Astrocyte (in vitro differentiated cells and primary cell): ENCODE measurements around the gene RTL1. TPM values are rescaled to one million over a fixed set of nuclear protein-coding genes. Genes with fewer than 3 reads are reported as not detected.

Experiments used
- DNase-seq: peaks from one replicate; pipeline ENCODE4 v3.0.0-alpha.2; 2010; ENCODE audit warnings: low read depth
- FAIRE-seq: peaks from 2 replicates; lab custom pipeline; 2011; peaks lifted over from hg19 to GRCh38; lab: Jason Lieb, UNC
- H2AFZ ChIP-seq: 2 replicates; pipeline ENCODE4 v1.6.0; 2012; ENCODE audit warnings: low read depth, low read length, inconsistent platforms
- H3K27ac ChIP-seq: 2 replicates; pipeline ENCODE4 v1.5.1; 2011; ENCODE audit warnings: low read depth, low read length, inconsistent platforms
- H3K27me3 ChIP-seq: 2 replicates; pipeline ENCODE4 v1.6.0; 2011; ENCODE audit warnings: low read length, inconsistent platforms; ENCODE audit not compliant: insufficient read depth
- H3K36me3 ChIP-seq: 2 replicates; pipeline ENCODE4 v1.5.1; 2011; ENCODE audit warnings: low read length, inconsistent platforms; ENCODE audit not compliant: insufficient read depth
- H3K4me1 ChIP-seq: 2 replicates; pipeline ENCODE4 v1.5.1; 2011; ENCODE audit warnings: low read length, inconsistent platforms; ENCODE audit not compliant: insufficient read depth
- H3K4me2 ChIP-seq: 2 replicates; pipeline ENCODE4 v1.6.0; 2012; ENCODE audit warnings: low read length, inconsistent platforms
- H3K4me3 ChIP-seq: 2 replicates; pipeline ENCODE4 v1.5.1; 2011; ENCODE audit warnings: low read depth, mild to moderate bottlenecking, low read length, inconsistent platforms; ENCODE audit not compliant: insufficient read depth
- H3K79me2 ChIP-seq: 2 replicates; pipeline ENCODE4 v1.6.0; 2012; ENCODE audit warnings: mild to moderate bottlenecking, low read length, inconsistent platforms; ENCODE audit not compliant: insufficient read depth
- H3K9ac ChIP-seq: 2 replicates; pipeline ENCODE4 v1.6.0; 2012; ENCODE audit warnings: mild to moderate bottlenecking, low read length, inconsistent platforms
- H3K9me3 ChIP-seq: 2 replicates; pipeline ENCODE4 v1.5.1; 2012; ENCODE audit warnings: low read depth, mild to moderate bottlenecking, low read length, inconsistent platforms; ENCODE audit not compliant: insufficient read depth
- H4K20me1 ChIP-seq: 2 replicates; pipeline ENCODE4 v1.6.0; 2012; ENCODE audit warnings: low read length, inconsistent platforms; ENCODE audit not compliant: insufficient read depth
- H3K27ac Mint-ChIP-seq: one replicate; pipeline ENCODE4 v1.8.0; 2021; ENCODE audit warnings: mild to moderate bottlenecking, mixed read lengths; ENCODE audit not compliant: unreplicated experiment
- H3K27me3 Mint-ChIP-seq: one replicate; pipeline ENCODE4 v1.8.0; 2021; ENCODE audit warnings: low read depth, mixed read lengths; ENCODE audit not compliant: unreplicated experiment
- H3K36me3 Mint-ChIP-seq: one replicate; pipeline ENCODE4 v1.8.0; 2021; ENCODE audit warnings: low read depth, mixed read lengths; ENCODE audit not compliant: unreplicated experiment
- H3K4me1 Mint-ChIP-seq: one replicate; pipeline ENCODE4 v1.8.0; 2021; ENCODE audit warnings: low read depth, mixed read lengths; ENCODE audit not compliant: unreplicated experiment
- H3K4me3 Mint-ChIP-seq: one replicate; pipeline ENCODE4 v1.8.0; 2021; ENCODE audit warnings: mild to moderate bottlenecking, moderate library complexity, mixed read lengths; ENCODE audit not compliant: unreplicated experiment
- H3K9me3 Mint-ChIP-seq: one replicate; pipeline ENCODE4 v1.8.0; 2021; ENCODE audit warnings: mild to moderate bottlenecking, mixed read lengths; ENCODE audit not compliant: unreplicated experiment
- EZH2 ChIP-seq: IDR thresholded peaks from 2 replicates; pipeline ENCODE4 v1.6.1; 2012; ENCODE audit warnings: mild to moderate bottlenecking, low read length, inconsistent platforms; ENCODE audit not compliant: insufficient read depth
- total RNA-seq: library from RNA; stranded (reverse); gene quantifications from 2 replicates; pipeline ENCODE4 v1.2.1, GENCODE V29; 2021
- TF ChIP-seq, protein P1 (sequence below): IDR thresholded peaks from 2 replicates; pipeline ENCODE4 v1.5.1; 2011; ENCODE audit warnings: low read depth, mild to moderate bottlenecking, inconsistent platforms, low read length, moderate library complexity; ENCODE audit not compliant: insufficient read depth

The RTL1 gene
- total RNA-seq, 1 donor from 2014 or later = 0.18 TPM

- peaks cover 92% of the 10 kb centered on the region for H3K79me2 ChIP-seq
- H3K9me3 Mint-ChIP-seq = peaks cover 5% of the 10 kb centered on the region
- peaks cover 35% of the 10 kb centered on the region for H3K27me3 Mint-ChIP-seq
- no peak for FAIRE-seq
- H3K4me3 Mint-ChIP-seq = no peak overlapping the region
- no peak for TF ChIP-seq EZH2
- TF ChIP-seq, protein P1, sequence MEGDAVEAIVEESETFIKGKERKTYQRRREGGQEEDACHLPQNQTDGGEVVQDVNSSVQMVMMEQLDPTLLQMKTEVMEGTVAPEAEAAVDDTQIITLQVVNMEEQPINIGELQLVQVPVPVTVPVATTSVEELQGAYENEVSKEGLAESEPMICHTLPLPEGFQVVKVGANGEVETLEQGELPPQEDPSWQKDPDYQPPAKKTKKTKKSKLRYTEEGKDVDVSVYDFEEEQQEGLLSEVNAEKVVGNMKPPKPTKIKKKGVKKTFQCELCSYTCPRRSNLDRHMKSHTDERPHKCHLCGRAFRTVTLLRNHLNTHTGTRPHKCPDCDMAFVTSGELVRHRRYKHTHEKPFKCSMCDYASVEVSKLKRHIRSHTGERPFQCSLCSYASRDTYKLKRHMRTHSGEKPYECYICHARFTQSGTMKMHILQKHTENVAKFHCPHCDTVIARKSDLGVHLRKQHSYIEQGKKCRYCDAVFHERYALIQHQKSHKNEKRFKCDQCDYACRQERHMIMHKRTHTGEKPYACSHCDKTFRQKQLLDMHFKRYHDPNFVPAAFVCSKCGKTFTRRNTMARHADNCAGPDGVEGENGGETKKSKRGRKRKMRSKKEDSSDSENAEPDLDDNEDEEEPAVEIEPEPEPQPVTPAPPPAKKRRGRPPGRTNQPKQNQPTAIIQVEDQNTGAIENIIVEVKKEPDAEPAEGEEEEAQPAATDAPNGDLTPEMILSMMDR = no peak
- H3K27ac ChIP-seq = no peak overlapping the region
- no peaks in the 10 kb centered on the region for H3K9me3 ChIP-seq
- no peak overlapping the region for H3K9ac ChIP-seq
- no peak overlapping the region for H2AFZ ChIP-seq
- no peaks in the 10 kb centered on the region for H3K36me3 Mint-ChIP-seq
- H3K4me3 ChIP-seq = no peak overlapping the region
- peaks cover 36% of the 10 kb centered on the region for H3K36me3 ChIP-seq
- no peak overlapping the region for H3K4me2 ChIP-seq
- H3K4me1 Mint-ChIP-seq = peaks cover 5% of the 10 kb centered on the region
- peaks cover 16% of the 10 kb centered on the region for H3K4me1 ChIP-seq
- no peaks in the 10 kb centered on the region for H3K27me3 ChIP-seq
- no peak for DNase-seq
- peaks cover 98% of the 10 kb centered on the region for H4K20me1 ChIP-seq
- H3K27ac Mint-ChIP-seq = no peak overlapping the region
These were observed 69.3 kb downstream of the RTL1 start for GRCh38 chr14:100834082-100834793.

- no peak for FAIRE-seq
- H3K4me3 ChIP-seq = no peak overlapping the region
- H3K9me3 Mint-ChIP-seq = peaks cover 11% of the 10 kb centered on the region
- TF ChIP-seq, protein P1 = no peak
- no peak for TF ChIP-seq EZH2
- H3K4me2 ChIP-seq = peak overlapping the region; percentile 5
- H4K20me1 ChIP-seq = peaks cover 95% of the 10 kb centered on the region
- peaks cover under 1% of the 10 kb centered on the region for H3K36me3 Mint-ChIP-seq
- no peak for DNase-seq
- H3K4me3 Mint-ChIP-seq = no peak overlapping the region
- H3K27ac Mint-ChIP-seq = no peak overlapping the region
- peaks cover 30% of the 10 kb centered on the region for H3K27me3 Mint-ChIP-seq
- H3K4me1 ChIP-seq = peaks cover 10% of the 10 kb centered on the region
- H3K36me3 ChIP-seq = peaks cover 32% of the 10 kb centered on the region
- H3K79me2 ChIP-seq = peaks cover 91% of the 10 kb centered on the region
- H3K27ac ChIP-seq = no peak overlapping the region
- no peak overlapping the region for H3K9ac ChIP-seq
- no peaks in the 10 kb centered on the region for H3K9me3 ChIP-seq
- no peaks in the 10 kb centered on the region for H3K27me3 ChIP-seq
- peaks cover 1% of the 10 kb centered on the region for H3K4me1 Mint-ChIP-seq
- H2AFZ ChIP-seq = no peak overlapping the region
These were observed 71.1 kb downstream of the RTL1 start for GRCh38 chr14:100832311-100832960.

DNA sequence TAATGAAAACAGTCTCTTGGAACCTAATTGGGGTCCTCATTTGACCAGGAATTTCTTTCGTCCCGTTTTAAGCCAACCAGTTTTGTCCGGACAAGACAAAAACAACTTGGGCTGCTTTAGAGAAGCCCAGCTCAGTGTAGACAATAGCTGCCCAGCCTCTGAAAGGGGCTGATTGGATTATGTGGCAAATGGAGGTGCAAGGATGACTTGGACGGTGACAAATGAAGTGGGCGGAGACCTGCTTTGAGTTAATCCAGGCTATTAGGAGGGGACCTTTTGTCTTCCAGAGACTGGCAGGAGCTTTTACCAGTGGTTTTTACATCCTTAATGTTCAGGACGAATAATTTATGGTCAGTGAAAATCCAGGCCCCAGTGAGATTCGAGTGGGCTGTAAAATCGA, 72.8 kb downstream of the RTL1 start:
- H3K27ac Mint-ChIP-seq = no peak overlapping the region
- H3K27me3 ChIP-seq = no peaks in the 10 kb centered on the region
- peaks cover 2% of the 10 kb centered on the region for H3K36me3 Mint-ChIP-seq
- H3K9me3 Mint-ChIP-seq = peaks cover 19% of the 10 kb centered on the region
- H3K27me3 Mint-ChIP-seq = peaks cover 21% of the 10 kb centered on the region
- no peak overlapping the region for H3K4me3 ChIP-seq
- DNase-seq (no peak), FAIRE-seq (no peak)
- H3K9ac ChIP-seq = no peak overlapping the region
- TF ChIP-seq, protein P1 = no peak
- no peak for TF ChIP-seq EZH2
- H3K27ac ChIP-seq = no peak overlapping the region
- H2AFZ ChIP-seq = no peak overlapping the region
- peaks cover 92% of the 10 kb centered on the region for H3K79me2 ChIP-seq
- no peak overlapping the region for H3K4me2 ChIP-seq
- peaks cover 2% of the 10 kb centered on the region for H3K9me3 ChIP-seq
- H3K4me3 Mint-ChIP-seq = no peak overlapping the region
- H4K20me1 ChIP-seq = peaks cover 84% of the 10 kb centered on the region
- H3K4me1 ChIP-seq = peaks cover 10% of the 10 kb centered on the region
- H3K36me3 ChIP-seq = peaks cover 23% of the 10 kb centered on the region
- peaks cover 1% of the 10 kb centered on the region for H3K4me1 Mint-ChIP-seq
